GM12872 (cell line): ENCODE measurements around the gene RACGAP1.

Experiments
- TF ChIP-seq, protein P1 (sequence below): IDR thresholded peaks from 3 replicates; pipeline ENCODE4 v1.5.1; 2011; ENCODE audit warnings: low read depth, mild to moderate bottlenecking, low read length, moderate library complexity; ENCODE audit not compliant: insufficient read depth

Gene RACGAP1

DNA sequence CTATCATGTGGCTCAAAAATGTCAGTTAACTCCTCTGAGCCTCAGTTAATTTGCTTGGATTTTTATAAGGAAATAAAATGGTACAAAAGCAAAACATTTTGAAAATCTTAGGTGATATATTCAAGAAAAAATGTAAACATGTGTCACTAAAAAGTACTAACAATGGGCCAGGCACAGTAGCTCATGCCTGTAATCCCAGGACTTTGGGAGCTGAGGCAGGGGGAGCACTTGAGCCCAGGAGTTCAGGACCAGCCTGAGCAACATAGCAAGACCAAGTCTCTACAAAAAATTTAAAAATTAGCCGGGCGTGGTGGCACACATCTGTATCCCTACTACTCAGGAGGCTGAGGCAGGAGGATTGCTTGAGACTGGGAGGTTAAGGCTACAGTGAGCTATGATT, 26.8 kb downstream of the RACGAP1 start:
- TF ChIP-seq, protein P1, sequence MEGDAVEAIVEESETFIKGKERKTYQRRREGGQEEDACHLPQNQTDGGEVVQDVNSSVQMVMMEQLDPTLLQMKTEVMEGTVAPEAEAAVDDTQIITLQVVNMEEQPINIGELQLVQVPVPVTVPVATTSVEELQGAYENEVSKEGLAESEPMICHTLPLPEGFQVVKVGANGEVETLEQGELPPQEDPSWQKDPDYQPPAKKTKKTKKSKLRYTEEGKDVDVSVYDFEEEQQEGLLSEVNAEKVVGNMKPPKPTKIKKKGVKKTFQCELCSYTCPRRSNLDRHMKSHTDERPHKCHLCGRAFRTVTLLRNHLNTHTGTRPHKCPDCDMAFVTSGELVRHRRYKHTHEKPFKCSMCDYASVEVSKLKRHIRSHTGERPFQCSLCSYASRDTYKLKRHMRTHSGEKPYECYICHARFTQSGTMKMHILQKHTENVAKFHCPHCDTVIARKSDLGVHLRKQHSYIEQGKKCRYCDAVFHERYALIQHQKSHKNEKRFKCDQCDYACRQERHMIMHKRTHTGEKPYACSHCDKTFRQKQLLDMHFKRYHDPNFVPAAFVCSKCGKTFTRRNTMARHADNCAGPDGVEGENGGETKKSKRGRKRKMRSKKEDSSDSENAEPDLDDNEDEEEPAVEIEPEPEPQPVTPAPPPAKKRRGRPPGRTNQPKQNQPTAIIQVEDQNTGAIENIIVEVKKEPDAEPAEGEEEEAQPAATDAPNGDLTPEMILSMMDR = no peak

DNA sequence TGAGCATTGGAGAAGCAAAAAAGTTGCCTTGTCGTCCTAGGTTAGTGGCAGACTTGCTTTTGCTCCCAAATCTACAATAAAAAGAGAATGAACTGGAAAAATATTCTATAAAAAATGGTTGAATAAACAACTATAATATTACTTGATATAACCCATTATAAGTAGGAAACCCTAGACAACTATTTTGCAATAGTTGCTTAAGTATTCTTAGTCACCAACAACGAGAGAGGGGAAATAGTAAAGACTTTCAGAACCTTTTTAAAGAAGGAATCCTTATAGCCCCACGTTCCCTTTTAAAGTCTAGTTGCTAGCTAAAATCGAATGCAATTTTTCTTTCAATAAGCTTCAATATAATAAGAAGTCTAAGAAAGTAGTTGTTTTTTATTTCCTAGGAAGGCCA, 35.0 kb downstream of the RACGAP1 start:
- TF ChIP-seq, protein P1 = no peak

DNA sequence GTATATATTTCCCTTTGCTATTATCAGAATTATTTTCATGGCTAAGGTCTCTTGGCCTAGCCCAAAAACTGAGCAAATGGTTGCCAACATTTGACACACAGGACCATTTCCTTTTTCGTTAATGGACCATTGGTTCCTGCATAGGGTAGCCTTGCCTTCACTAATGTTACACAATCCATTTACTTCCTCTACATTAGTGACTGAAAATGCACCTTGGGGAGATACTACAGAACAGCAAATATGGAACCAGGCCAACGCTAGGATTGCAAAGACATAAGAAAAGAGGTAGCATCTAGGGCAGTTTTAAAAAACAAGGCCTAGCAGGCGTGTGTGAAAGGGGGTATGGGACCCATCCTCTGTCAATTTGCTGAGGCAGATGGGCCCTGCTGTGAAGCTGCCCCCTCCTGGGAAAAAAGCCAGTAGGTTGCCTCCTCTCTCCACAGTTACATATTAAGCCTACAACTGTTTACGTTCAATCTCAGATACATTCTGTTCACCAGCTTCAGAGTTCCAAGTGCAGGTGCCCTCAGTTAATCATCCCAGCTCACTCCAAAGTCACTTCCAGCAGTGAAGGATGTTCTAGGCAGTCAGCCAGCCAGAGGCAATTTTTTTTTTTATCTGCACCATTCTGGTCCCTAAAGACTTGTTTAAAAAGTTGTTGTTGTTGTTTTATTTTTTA, 37.5 kb downstream of the RACGAP1 start:
- TF ChIP-seq, protein P1 = no peak

DNA sequence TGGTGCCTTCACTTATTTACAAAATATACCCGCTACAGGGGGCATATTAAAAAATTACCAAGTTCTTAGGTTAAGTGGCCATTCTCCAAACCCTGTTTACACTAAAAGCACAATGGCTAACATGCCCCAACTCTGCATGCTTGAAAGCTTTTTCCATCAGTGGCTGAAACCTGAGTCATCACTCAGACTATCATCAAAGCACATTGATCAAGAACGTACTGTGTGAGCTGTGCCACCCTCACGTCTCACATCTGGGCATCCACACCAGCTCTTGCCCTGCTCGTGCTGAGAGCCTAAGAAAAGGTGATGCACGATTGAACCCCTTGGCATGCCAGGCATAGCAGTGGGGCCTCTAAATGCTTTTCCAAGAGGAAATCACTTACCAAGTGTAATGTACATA, 39.3 kb downstream of the RACGAP1 start:
- TF ChIP-seq, protein P1 = no peak

DNA sequence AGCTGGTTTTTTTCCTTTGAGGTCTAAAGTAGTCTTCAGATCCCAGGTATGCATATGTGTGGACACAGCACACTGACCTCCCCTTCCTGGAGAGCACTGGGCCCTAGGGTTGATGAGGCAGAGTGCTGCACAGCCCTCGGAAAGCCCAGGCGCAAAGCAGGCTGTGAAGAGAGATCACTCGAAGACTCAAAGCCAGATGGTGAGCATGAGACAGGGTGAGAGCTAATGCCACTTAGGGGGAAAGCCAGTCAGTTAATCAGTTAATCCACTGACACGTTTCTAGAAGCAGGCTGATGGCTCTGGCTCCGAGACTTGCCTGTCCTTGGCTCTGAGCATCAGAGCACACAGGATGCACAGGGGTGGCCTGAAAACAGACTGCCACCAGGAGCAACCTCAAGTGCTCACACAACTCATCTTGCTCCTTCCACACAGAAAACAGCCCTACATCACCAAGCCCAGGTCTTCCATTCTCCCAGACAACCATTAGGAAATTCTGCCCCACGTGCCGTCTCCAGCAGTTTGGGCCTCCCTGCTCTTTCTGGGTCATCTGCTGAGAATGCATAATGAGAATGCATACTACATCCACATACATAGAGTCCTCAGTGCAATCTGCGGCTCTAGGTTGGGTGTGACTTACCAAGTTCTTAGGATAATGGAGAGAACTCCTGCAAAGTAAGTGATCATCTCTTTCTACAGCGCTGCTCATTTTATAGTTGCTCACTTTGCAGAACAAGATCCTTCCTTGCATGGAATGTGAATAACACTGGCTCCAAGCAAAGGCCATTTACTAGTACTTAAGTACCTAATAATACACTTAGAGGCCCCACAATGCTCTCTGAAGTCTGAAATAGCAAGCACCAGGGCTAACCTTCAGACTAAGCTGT, 40.6 kb downstream of the RACGAP1 start:
- TF ChIP-seq, protein P1 = no peak

DNA sequence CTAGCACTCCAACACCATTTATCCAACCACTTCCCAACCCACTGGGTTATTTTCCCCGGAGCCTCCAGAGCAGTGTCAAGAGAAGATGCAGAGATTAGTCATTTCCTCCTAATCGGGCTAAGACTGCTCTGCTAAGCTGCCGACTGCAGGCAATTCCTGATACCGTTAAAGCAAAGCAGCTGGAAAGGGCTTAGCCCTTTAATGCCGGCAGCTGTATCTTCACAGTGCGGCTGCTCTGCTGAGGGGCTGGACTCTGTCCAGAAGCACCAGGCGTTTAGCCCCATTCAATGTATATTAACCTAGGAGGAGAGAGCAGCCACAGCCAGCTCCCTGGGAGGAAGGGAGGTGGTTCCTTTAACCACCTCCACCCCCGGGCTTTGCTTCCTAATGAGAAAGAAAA, 41.4 kb downstream of the RACGAP1 start:
- TF ChIP-seq, protein P1 = no peak

DNA sequence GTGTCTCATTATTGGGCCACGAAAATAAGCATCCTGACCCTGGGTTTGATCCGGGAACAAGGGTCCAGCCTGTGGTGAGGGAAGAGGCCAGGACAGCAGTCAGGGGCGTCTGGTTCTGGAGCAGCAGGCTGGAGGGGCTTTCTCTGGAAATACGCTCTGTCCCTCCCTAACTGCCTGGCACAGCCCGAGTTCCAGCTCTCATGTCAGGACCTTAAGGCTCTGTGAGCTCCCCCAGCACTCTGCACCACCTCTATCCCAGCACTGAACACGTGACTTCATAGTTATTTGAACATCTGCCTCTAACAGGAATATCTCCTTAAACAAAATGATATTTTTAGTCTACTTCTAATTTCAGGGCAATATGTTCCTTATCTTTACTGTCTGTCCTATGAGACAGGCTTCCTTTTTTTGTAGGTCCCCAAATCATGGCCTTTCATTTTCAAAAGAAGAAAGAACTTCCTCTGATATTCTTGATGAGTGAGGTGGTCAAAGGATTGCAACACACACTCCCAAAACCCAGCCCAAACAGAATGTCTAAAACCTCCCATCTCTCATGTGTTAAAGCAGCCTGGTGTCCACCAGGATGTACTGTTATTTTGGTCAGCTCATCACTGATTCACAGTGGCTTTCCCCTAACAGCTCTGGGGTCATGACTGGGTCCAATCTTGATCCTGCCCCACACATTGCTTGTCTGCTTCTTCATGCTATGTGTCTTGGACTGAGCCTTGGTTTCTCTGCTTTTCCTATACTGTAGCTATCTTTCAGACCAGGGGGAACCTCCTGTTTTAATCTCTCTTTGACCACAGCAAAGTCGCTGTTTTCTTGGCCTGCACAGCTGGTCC, 42.8 kb downstream of the RACGAP1 start:
- TF ChIP-seq, protein P1 = no peak
